ENCODE data around the gene PPP1R12A.

DNA sequence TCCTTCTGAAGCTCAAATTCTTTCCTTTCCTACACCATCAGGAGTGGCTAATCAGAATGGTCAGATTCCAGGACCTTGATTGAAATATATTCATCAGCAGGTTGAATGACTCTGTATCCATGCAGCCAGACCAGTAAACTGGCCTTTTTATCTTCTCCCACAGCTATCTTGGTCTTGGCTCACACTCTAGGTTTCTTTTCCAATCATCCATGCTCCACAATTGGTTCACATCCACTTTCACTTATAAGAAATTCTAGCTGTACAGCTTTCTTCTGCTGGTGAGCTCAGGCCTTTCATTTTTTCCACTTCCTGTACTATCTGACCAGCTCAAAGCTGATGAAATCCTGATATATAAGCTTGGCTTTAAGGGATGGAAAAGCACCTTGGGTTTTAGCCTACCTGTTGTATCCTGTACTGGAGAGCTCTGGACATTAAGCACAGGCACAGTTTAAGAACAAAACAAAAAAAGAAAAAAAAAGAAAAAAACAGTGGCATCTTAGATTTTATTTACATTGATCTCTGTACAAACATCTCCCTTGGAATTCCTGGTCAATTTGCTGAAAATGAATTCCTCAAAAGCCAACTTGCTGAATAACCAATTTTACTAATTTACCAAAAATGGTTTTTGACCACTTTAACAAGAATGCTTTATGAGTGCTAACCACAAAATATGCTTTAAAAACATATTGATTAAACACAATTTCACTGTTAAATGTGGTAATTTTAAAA lies 152.6 kb downstream of the PPP1R12A start:
- TF ChIP-seq ZNF654 (tag by site-specific recombination; IDR thresholded peaks at IDR 0.05; ENCODE audit: low read depth): no peak
- TF ChIP-seq KLF10 (tag by site-specific recombination; IDR thresholded peaks at IDR 0.05): no peak
- TF ChIP-seq, protein P1, sequence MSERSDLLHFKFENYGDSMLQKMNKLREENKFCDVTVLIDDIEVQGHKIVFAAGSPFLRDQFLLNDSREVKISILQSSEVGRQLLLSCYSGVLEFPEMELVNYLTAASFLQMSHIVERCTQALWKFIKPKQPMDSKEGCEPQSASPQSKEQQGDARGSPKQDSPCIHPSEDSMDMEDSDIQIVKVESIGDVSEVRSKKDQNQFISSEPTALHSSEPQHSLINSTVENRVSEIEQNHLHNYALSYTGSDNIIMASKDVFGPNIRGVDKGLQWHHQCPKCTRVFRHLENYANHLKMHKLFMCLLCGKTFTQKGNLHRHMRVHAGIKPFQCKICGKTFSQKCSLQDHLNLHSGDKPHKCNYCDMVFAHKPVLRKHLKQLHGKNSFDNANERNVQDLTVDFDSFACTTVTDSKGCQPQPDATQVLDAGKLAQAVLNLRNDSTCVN (tag by site-specific recombination; optimal IDR thresholded peaks at IDR 0.05): no peak
- TF ChIP-seq, protein P2, sequence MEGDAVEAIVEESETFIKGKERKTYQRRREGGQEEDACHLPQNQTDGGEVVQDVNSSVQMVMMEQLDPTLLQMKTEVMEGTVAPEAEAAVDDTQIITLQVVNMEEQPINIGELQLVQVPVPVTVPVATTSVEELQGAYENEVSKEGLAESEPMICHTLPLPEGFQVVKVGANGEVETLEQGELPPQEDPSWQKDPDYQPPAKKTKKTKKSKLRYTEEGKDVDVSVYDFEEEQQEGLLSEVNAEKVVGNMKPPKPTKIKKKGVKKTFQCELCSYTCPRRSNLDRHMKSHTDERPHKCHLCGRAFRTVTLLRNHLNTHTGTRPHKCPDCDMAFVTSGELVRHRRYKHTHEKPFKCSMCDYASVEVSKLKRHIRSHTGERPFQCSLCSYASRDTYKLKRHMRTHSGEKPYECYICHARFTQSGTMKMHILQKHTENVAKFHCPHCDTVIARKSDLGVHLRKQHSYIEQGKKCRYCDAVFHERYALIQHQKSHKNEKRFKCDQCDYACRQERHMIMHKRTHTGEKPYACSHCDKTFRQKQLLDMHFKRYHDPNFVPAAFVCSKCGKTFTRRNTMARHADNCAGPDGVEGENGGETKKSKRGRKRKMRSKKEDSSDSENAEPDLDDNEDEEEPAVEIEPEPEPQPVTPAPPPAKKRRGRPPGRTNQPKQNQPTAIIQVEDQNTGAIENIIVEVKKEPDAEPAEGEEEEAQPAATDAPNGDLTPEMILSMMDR (tag by site-specific recombination; IDR thresholded peaks at IDR 0.05): no peak
- TF ChIP-seq, protein P3, sequence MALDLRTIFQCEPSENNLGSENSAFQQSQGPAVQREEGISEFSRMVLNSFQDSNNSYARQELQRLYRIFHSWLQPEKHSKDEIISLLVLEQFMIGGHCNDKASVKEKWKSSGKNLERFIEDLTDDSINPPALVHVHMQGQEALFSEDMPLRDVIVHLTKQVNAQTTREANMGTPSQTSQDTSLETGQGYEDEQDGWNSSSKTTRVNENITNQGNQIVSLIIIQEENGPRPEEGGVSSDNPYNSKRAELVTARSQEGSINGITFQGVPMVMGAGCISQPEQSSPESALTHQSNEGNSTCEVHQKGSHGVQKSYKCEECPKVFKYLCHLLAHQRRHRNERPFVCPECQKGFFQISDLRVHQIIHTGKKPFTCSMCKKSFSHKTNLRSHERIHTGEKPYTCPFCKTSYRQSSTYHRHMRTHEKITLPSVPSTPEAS (tag by site-specific recombination; IDR thresholded peaks at IDR 0.05): no peak
- no peak for TF ChIP-seq SP7 (tag by site-specific recombination; IDR thresholded peaks at IDR 0.05)
- TF ChIP-seq ZNF670 (tag by site-specific recombination; IDR thresholded peaks at IDR 0.05; ENCODE audit: low read depth): no peak
- TF ChIP-seq, protein P4, sequence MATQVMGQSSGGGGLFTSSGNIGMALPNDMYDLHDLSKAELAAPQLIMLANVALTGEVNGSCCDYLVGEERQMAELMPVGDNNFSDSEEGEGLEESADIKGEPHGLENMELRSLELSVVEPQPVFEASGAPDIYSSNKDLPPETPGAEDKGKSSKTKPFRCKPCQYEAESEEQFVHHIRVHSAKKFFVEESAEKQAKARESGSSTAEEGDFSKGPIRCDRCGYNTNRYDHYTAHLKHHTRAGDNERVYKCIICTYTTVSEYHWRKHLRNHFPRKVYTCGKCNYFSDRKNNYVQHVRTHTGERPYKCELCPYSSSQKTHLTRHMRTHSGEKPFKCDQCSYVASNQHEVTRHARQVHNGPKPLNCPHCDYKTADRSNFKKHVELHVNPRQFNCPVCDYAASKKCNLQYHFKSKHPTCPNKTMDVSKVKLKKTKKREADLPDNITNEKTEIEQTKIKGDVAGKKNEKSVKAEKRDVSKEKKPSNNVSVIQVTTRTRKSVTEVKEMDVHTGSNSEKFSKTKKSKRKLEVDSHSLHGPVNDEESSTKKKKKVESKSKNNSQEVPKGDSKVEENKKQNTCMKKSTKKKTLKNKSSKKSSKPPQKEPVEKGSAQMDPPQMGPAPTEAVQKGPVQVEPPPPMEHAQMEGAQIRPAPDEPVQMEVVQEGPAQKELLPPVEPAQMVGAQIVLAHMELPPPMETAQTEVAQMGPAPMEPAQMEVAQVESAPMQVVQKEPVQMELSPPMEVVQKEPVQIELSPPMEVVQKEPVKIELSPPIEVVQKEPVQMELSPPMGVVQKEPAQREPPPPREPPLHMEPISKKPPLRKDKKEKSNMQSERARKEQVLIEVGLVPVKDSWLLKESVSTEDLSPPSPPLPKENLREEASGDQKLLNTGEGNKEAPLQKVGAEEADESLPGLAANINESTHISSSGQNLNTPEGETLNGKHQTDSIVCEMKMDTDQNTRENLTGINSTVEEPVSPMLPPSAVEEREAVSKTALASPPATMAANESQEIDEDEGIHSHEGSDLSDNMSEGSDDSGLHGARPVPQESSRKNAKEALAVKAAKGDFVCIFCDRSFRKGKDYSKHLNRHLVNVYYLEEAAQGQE (tag by site-specific recombination; IDR thresholded peaks at IDR 0.05): no peak
- TF ChIP-seq ZNF658 (tag by site-specific recombination; IDR thresholded peaks at IDR 0.05): no peak
- TF ChIP-seq YY1 (tag by site-specific recombination; IDR thresholded peaks at IDR 0.05): no peak
- TF ChIP-seq YY2 (tag by site-specific recombination; IDR thresholded peaks at IDR 0.05): no peak
